Measurements from ENCODE around the gene SAYSD1.

DNA sequence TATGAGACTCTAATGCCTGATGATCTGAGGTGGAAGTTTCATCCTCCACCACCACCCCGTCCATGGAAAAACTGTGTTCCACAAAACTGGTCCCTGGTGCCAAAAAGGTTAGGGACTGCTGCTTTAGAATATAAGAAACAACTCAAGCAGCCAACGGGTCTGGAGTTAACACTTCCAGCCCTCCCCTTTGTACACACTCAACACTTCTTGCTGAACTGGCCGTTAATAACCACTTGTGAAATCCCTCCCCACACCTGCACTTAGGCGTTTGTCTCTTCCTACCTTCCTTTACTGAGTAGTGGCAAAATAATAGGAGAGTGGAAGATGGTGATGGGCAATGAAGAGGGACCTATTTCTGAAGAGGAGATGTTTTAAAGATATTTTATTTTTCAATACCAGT lies 10.5 kb downstream of the SAYSD1 start:
- TF ChIP-seq, protein P1, sequence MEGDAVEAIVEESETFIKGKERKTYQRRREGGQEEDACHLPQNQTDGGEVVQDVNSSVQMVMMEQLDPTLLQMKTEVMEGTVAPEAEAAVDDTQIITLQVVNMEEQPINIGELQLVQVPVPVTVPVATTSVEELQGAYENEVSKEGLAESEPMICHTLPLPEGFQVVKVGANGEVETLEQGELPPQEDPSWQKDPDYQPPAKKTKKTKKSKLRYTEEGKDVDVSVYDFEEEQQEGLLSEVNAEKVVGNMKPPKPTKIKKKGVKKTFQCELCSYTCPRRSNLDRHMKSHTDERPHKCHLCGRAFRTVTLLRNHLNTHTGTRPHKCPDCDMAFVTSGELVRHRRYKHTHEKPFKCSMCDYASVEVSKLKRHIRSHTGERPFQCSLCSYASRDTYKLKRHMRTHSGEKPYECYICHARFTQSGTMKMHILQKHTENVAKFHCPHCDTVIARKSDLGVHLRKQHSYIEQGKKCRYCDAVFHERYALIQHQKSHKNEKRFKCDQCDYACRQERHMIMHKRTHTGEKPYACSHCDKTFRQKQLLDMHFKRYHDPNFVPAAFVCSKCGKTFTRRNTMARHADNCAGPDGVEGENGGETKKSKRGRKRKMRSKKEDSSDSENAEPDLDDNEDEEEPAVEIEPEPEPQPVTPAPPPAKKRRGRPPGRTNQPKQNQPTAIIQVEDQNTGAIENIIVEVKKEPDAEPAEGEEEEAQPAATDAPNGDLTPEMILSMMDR (IDR thresholded peaks at IDR 0.05) = no peak
- TF ChIP-seq POLR2AphosphoS5 (IDR thresholded peaks at IDR 0.05) (no peak), POLR2A (IDR thresholded peaks at IDR 0.05) (no peak), EP300 (IDR thresholded peaks at IDR 0.05; ENCODE audit: low read depth) (no peak)
